Posterior vena cava (tissue), 2 donors: ENCODE data around the gene CD44. TPM values are rescaled to one million over a fixed set of nuclear protein-coding genes. Genes with fewer than 3 reads are reported as not detected.

Source experiments
- DNase-seq: peaks from one replicate; pipeline ENCODE4 v3.0.0-alpha.2; 2020; ENCODE audit warnings: low spot score
- intact Hi-C, 2 donors: fragments of 100-400 bp; cut with DNase I; formaldehyde crosslinking; loops; one replicate each; pipeline versions ENCODE4 v1.14.1 to v1.14.2; 2022 to 2023
- total RNA-seq, 2 donors: library from RNA; stranded (reverse); fragmentation: NEBNext Ultra II Directional; extraction: Animal tissue kit (Norgen Biotek cat#: 25700); gene quantifications; one replicate each; pipeline ENCODE4 v1.2.1, GENCODE V29; 2021
- donor health status: DM: yes; HTN: yes; CAD: no.
- donor health status: DM: yes; HTN: yes; CAD: no.

Gene CD44
- total RNA-seq, 2 donors from 2014 or later = 219 to 562 TPM

DNA sequence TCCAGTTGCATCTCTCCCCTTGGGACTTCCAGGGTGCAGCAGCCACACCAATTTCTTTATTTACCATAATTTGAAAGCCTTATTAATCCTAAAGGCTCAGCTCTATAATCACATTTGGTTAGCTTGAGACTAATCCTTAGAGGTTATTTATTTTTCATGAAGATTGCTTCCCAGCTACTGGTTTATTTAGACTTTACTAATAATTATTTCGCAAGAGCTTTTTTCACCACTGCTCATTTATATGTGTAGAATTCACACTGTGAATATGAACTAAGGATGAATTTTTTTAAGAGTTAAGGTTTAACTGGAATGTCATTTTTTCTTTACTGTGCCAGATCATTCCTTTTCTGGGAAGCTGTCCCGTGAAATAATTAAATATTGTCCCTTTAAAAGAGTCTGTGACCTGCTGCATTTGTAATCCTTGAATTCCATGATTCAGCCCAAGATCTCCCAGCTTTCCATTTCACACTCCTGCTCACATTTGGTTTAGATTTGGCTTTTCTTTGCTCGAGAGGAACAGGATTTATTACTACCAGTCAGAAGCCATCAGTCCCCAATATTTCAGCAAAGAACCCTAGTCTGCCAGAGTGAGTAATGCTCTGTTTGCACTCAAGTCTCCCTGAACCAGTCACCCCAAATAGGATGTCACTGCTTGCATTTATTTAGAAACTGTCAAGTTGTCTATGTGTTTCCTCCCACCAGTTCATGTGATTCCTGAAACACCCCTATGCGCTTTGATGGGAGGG, 4.4 kb upstream of the CD44 start:
- no peak for DNase-seq
- intact Hi-C loops = loop anchor here in 1 of 2 donors (10.0 kb wide), 1 partner anchor 260 kb away; no protein-coding TSS in a partner anchor

DNA sequence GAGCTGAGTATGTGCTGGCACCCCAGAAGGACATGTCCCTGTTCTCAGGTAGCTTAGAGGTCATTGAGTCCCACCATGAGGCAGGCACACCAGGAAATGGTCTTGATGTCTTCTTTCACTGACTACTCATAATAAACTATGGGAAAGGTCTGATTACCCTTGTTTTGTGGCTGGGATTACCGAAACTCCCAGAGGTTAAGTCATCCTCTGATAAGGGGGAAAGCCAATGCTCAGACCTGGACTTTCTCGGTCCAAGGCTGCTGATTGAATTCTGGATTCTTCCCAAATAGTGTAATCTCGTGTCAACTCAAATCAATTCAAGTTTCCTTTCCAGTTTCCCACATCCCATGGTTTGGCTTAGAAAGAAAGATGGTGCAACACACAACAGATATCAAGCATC, 3.7 kb upstream of the CD44 start:
- DNase-seq = no peak
- intact Hi-C loops = loop anchor here in 1 of 2 donors (10.0 kb wide), 1 partner anchor 260 kb away; no protein-coding TSS in a partner anchor

DNA sequence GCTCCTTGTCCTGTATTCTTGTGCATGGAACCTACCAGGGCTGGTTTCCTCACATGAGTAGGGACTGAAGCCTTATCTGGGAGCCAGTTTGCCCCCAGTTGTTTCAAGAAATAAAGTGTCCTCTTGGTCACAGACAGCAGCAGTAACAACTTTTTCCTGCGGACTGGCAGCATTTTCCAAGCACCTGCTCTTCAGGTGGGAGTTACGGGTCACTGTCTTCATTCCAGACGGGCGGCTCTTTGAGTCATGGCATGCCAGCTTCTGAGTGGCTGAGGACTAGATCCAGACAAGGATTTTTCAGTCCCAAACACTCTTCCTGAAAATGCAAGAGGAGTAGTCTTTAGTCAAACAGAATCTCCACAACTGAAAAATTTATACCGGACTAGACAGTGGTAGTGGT, 2.7 kb upstream of the CD44 start:
- no peak for DNase-seq
- intact Hi-C loops = loop anchor here in 1 of 2 donors (10.0 kb wide), 1 partner anchor 258 kb away; no protein-coding TSS in a partner anchor

DNA sequence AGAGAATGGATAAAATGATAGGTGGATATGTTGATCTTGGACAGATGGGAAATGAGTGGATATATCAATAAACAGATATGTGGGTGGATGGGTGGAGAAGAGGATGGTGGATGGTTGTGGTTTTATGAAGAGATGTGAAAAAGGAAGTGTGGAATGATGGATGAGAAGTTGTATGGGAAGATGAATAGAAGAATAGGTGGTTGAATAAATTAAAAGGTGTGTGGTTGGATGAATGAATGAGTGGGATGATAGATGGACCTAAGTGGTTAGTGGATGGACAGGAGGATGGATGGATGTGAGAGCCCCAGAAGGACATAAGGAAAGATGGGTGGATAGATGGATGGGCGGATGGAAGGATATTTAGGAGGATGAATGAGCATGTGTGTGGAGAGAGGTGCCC, 913 bp upstream of the CD44 start:
- no peak for DNase-seq
- intact Hi-C loops = loop anchor here in 1 of 2 donors (10.0 kb wide), 1 partner anchor 257 kb away; no protein-coding TSS in a partner anchor

DNA sequence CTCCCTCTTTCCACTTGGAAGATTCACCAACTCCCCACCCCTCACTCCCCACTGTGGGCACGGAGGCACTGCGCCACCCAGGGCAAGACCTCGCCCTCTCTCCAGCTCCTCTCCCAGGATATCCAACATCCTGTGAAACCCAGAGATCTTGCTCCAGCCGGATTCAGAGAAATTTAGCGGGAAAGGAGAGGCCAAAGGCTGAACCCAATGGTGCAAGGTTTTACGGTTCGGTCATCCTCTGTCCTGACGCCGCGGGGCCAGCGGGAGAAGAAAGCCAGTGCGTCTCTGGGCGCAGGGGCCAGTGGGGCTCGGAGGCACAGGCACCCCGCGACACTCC, 397 bp upstream of the CD44 start:
- intact Hi-C loops = loop anchor here in 1 of 2 donors (10.0 kb wide), 1 partner anchor 256 kb away; no protein-coding TSS in a partner anchor
- DNase-seq = no peak

DNA sequence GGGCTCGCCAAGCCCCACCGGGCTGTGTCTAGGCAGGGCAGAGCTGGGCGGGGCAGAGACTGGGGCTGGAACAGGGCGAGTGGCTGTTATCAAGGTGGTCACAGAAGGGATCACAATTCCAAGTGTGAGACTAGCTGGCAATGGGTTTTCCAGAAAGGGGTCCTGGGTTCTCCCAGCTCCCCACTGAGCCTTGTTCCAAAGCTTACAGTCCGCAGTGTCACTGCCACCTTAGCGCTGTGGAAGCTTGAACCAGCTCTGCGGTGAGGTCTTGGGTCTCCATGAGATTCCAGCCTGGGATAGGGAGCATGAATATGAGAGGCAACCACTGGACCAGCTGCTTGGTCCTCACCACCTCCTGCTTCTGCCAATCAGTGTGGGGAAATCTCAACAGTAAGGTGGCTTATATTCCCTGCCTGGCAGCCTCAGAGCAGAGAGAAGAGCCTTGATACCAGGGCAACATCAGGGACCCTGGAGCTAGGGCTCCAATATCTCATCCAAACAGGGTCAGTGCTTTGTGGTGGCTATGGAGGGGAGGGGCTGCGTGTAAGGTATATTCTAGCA, 831 bp downstream of the CD44 start:
- DNase-seq = no peak
- intact Hi-C loops = loop anchor here in 1 of 2 donors (10.0 kb wide), 1 partner anchor 255 kb away; no protein-coding TSS in a partner anchor

DNA sequence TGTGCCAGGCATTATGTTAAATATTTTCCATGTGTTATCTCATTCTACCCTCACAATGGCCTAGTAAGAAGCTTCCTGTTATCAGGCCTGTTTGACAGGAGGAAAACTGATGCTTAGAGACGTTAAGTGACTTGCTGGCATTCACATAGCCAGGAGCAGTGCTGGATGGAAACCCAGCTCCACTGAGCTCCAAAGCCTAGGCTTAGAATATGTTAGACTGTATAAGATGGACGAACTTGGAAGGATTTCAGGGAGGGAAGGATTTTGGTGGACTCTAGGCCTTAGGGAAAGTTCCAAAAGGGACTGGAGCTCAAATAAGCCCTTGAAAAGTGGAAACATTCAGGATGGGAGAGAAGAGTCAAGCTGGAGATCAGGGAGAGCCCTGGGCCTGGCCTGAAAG, 2.1 kb downstream of the CD44 start:
- intact Hi-C loops = no loop called here
- no peak for DNase-seq

DNA sequence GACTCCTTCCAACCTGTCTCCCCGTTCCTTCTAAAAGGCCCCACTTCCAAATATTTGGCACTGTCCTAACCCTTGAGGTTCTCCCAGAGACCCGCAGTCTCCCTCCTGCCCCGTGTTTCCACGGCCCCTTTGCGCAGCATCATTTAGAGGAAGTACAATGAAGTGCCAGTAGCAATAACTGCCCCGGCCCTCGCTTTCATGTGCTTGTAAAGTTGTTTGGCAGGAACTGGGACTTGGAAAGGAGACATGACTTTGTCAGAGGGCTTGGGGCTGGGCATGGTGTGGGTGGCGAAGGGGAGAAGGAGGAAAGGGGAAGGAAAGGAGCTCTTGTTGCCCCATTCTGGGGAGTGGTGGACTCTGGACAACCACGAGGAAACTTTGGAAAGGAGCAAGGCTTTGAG, 2.6 kb downstream of the CD44 start:
- intact Hi-C loops = no loop called here
- DNase-seq = peak; percentile 91

DNA sequence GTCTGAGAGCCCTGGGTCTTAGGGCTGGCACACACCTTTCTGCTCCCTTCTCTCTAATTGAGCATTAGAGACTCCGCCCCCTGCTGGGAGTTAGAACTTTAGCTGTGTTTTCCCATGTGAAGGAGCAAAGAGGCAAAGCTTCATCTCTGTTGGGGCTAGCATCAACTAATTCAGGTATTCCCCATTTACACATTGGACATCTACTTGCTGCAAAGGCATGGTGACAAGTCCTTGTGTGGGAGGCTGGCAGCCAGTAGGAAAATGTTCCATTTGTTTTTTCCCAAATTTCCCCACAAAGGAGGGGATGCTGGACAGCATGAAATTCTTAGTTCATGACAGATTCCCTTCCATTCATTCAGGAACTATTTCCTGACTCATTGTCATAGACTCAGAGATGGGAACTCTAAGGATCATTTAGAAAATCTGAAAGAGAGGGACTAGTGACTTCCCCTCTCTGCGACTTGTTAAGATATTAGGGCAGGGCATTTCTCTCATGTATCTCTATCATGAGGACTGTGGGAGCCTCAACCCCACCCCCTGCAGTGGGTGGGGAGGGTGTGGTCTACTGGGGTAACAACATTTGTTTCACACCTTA, 3.6 kb downstream of the CD44 start:
- DNase-seq = no peak
- intact Hi-C loops = no loop called here

DNA sequence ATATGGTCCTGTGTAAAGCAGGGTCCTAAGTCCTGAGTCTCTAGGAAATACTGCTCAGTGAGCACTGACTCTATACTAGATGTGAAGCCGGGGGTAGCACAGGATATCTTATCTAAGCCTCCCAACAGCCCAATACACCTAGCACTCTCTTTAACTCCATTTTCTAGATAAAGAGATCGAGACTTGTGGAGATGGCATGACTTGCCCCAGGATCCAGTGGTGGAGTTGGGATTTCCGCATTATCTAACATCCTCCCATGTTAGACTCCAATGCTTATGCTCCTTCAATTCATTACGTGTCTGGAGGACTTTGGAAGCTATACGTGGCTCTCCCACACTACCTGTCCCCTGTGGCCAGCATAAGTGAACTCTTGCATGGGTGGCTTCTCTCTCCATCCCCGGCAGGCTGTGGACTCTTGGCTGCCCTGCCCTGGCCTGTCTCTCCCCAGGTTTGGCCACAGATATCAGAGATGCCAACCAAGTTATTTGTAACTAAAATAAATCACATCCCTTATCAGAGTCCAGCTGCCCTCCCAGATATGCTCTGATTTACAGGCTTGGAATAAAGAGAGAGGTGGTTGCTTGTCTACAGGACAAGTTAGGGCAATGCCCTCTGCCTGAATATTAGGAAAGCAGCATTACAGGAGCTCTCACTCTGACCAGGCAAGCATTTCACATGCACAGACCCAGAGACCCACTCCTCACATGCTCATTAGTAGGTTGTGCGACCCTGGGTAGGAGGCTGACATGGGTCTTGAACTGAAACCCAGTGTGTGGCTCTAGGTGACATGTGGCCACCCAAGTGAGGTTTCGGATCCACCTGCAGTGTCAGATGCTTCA, 4.5 kb downstream of the CD44 start:
- DNase-seq = no peak
- intact Hi-C loops = no loop called here

DNA sequence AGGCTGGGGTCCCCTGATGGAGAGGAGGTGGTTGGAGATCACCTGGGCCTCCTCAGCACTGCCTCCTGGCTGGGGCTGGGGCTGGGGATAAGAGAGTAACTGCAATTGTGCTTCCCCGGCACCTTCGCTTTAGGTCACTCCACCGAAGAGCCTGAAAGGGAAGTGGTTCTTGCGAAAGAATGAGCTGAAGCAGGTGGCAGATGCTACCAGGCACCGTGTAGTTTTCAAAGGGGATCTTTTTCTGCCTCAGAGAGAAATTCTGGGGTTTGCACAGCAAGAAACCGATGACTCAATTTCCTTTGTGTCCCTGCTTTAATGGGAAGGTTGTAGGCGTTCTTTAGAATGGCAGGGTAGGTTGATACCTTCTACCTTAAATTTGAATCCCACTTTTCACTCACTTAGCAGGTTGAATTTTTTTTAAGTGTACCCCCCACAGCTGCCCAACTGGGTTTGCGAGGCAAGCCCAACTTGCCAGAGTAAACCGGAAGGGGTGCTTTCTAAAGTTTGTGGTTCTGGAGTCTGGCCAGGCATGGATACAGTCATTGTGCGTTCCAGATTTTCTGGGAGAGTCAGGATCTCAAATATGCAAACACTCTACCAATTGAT, 5.3 kb downstream of the CD44 start:
- intact Hi-C loops = no loop called here
- no peak for DNase-seq

DNA sequence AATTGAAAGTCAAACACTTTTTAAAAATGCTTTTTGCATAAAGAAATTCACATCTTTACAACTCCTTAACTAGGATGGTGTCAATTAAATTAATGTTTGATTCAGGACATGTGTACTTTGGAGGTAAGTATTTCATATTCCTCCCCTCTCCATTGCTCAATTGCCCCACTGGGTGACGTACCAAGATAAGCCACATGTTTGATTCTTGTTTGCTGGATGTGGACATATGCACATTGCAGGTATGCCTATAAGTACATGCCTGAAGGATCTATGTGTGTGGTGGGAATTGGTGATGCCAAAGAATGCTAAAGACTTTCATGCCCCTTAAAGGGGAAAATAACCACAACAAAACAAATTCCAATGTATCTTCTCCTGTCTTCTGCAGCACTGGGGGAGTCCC, 5.8 kb downstream of the CD44 start:
- intact Hi-C loops = no loop called here

DNA sequence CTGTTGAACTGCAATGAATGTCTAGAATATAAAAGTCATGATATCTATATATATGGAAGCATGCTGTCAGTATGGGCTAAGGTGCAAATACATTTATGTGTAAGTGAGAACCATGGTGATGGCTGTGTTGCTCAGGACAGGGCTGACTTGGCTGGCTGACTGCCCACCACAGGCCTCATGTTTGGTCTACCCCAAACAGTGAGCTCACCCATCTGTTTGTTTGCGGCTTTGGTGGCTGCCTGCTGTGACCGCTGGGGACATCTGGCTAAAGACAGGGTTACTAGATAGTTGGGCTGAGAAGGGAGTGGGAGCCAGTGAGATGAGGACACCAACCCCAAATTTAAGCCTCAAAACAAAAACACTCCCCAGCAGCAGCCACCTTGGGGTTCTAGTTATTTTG, 6.3 kb downstream of the CD44 start:
- intact Hi-C loops = no loop called here
- no peak for DNase-seq

More for the DNA sequence above, 5.8 kb downstream of the CD44 start:
- DNase-seq = no peak

DNA sequence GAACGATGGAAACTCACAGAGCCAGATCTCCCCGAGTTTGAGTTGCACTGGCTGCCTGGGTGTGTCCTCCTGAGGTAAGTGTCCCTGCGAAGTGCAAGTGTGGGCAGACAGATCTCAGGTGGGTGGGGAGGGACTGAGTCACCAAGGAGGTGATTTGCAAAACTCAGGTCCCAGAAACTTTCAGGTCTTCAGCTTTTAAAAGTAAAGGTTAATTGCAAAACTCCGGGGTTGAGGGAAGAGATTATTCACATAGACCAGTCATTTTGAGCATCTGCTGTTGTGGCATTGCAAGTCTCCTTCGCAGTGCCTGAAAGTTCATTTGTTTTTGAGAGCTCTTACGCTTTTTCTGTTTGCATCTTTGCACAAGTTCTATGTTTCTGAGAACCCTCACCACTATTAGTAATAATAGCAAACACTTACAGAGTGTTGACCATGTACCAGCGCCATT, 7.1 kb downstream of the CD44 start:
- intact Hi-C loops = no loop called here

DNA sequence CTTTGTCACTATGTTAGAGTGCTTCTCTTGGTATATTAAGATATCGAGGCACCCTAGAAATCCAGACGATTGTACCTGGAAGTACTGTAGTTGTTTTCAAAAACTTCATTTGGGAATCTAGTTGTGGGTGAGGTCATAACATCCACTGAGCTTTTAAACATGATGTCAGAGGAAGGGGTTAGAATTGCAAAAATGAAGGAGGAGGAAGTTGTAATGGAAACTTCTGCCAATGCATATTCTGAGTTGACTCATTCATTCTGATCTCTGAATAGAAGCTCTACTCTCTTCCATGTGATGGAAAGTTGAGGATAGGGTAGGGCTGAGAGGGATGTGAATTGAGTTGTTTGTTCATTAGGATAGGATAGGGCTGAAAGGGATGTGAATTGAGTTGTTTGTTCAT, 7.7 kb downstream of the CD44 start:
- intact Hi-C loops = no loop called here

More for the DNA sequence above, 7.1 kb downstream of the CD44 start:
- no peak for DNase-seq

DNA sequence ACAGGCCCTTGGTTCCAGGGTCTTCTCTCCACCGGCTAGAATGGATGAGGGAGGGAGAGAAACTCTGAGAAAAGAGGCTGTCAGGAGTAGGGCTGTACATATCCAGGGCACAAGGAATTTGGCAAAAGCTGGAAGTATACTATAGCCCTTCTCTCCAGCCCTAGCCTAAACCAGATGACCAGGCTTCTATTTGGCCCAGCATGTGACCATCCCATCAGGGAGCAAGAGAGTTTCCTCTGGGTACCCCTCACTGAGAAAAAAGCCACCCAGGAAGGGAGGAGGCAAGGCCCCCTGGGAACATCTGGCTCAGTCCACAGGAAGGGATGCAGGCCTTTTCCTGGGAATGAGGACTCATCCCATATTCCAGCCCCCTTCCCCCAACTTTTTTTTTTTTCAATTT, 8.3 kb downstream of the CD44 start:
- no peak for DNase-seq
- intact Hi-C loops = no loop called here

More for the DNA sequence above, 7.7 kb downstream of the CD44 start:
- no peak for DNase-seq

DNA sequence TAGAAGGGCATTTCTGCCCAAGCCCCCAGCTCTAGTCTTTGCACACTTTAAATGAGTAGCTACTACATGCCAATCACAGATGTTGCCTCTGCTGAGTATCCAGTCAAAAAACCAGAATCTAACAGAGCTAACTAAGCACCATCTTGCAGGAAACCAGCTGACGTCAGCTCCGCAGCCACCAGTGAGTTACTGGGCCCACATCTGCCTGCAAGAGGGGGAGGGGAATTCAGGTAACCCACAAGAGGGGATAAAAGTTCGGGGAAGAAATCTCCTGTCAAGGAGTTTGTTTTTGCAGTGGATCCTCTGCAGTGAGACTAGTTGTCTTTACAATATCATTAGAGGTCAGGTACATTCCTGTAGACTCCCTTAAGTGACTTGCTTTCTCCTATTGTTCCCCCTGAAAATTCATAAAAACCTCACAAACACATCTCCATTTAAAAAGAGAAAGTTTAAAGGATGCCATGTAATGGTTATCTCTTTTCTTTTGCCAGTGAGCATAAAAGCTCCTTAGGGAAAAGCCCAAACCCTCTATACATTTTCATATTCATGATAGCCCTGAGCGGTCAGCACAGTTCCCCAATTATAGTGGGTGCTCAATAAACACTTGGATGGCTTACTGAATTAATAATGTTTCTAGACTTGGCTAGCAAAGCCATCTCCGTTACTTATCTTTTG, 9.3 kb downstream of the CD44 start:
- intact Hi-C loops = no loop called here
- DNase-seq = no peak

DNA sequence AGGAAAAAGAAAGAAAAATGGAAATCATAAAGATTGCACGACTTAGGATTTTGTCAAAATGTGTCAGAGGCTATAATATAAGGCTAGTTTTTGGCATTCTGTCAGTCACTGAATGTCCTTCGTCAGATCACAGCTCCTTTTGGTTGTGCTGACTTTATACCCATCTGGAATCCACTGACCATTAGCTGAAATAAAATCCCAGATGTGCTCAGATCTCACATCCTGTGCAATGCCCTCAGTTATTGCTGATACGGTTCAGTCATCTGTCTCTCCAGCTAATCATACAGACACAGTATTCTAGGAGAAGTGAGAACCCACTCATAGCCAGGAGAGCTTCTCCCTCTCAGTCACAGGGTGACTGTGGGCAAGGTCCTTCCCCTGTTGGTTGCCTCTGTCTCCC, 11.5 kb downstream of the CD44 start:
- intact Hi-C loops = no loop called here
- DNase-seq = no peak

DNA sequence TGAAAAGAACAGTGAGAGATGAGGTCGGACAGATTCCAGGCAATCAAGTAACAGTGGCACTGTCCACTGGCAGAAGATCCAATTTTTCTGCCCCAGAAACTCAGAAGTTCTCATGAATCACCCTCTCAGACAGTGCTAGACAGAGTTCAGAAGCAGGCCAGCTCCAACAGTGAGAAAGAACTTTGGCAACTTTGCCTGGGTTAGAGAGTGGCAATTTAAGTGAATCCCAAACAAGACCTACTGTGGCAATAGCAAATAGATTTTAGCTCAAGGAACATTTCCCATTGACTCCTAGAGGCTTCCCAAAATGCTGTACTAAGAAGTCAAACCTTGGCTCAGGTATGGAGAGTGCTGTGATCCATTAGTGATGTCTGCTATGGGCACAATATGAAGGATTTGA, 12.3 kb downstream of the CD44 start:
- intact Hi-C loops = no loop called here

More for the DNA sequence above, 12.3 kb downstream of the CD44 start:
- no peak for DNase-seq
